ENCODE measurements around the gene BTBD2. TPM values are rescaled to one million over a fixed set of nuclear protein-coding genes. Genes with fewer than 3 reads are reported as not detected.
A peak's percentile ranks its signal among the peaks of the same experiment; 100 is the strongest.

Gene BTBD2
- total and polyA plus RNA-seq, 2 of the 13 experiments (the other 11 are each of a cell fraction or from before 2014, with no cell fraction given) = 28.1 to 45.3 TPM

- BruUV-seq (replicated peaks) = TSS peak; percentile 63
- 0% methylated on average over 1 of the region's 55 CpGs for WGBS (ENCODE audit: low lambda C conversion rate)
- no peak overlapping the region for H2AFZ ChIP-seq (ENCODE audit: low read length)
- H3K27me3 ChIP-seq (ENCODE audit: control insufficient read depth in 1 of 2, insufficient read depth in 2 of 2, low read length in 2 of 2) = no peaks in the 10 kb centered on the region; a peak in 1 of 5 replicates
- H3K79me2 ChIP-seq (ENCODE audit: insufficient read depth, low read length) = no peaks in the 10 kb centered on the region
- peak overlapping the region; percentile 97 for H3K4me2 ChIP-seq (ENCODE audit: low read depth, low read length)
- no peaks in the 10 kb centered on the region for H3K9me3 ChIP-seq (ENCODE audit: low read length)
- peak overlapping the region; percentile 95 for H3K9ac ChIP-seq (ENCODE audit: insufficient read depth, low read depth, low read length)
- peak; percentile 41 for ATAC-seq
- ChIA-PET CTCF (ENCODE audit: low intra/inter-chr PET ratio, low total read pairs) (no interaction called here), POLR2A (interaction anchor here (0.8 to 3.8 kb wide), 17 partner anchors 9 to 367 kb away, joined by 3 to 40 read pairs (median 4); partner anchors contain the start of genes BTBD2, MKNK2 and PLEKHJ1)
- intact Hi-C loops (cut with micrococcal nuclease; ENCODE audit: unreplicated experiment) (no loop called here), in situ Hi-C loops (cut with HindIII; ENCODE audit: extremely low pct_ligation_motif_present, low pct_unique_long_range_greater_than_20kb) (loop anchor here (5.0 to 10.0 kb wide), 2 partner anchors 39 to 126 kb away; no protein-coding TSS in a partner anchor)
- peak overlapping the region; percentile 61 to 86 (median 76) for H3K4me3 ChIP-seq (replicated peaks in 1 of 3; ENCODE audit: insufficient read depth in 1 of 3, low read depth in 2 of 3, low read length in 3 of 3)
- H3K36me3 ChIP-seq (replicated peaks in 1 of 2; ENCODE audit: control insufficient read depth in 1 of 2, insufficient read depth in 2 of 2, low read length in 2 of 2) = no peaks in the 10 kb centered on the region
- H3K4me1 ChIP-seq (ENCODE audit: insufficient read depth, low read length) = peaks cover 81% of the 10 kb centered on the region
- no peak for FAIRE-seq
- H3K27ac ChIP-seq (ENCODE audit: extremely low read length, insufficient read depth, low read length) = peak overlapping the region; percentile 100
- peak; percentile 68 for DNase-seq (ENCODE audit: low spot score)
- no peaks in the 10 kb centered on the region for H4K20me1 ChIP-seq (ENCODE audit: insufficient read depth, low read length)
- TF ChIP-seq DBP (CRISPR knock-in tag; IDR thresholded peaks at IDR 0.05; ENCODE audit: not compliant biosample characterization) = no peak
- no peak for TF ChIP-seq SIN3B (IDR thresholded peaks at IDR 0.05; ENCODE audit: low read length)
- TF ChIP-seq ZNF138 (CRISPR knock-in tag; IDR thresholded peaks at IDR 0.05; ENCODE audit: low read depth) = 0 out of 2 replicates have a peak, but pooled peaks have one; percentile 39
- 0 out of 2 replicates have a peak, but pooled peaks have one; percentile 15 for TF ChIP-seq NRL (CRISPR knock-in tag; IDR thresholded peaks at IDR 0.05; ENCODE audit: borderline replicate concordance)
- TF ChIP-seq ZFP62 (CRISPR knock-in tag; IDR thresholded peaks at IDR 0.05) = no peak
- TF ChIP-seq, protein P1, sequence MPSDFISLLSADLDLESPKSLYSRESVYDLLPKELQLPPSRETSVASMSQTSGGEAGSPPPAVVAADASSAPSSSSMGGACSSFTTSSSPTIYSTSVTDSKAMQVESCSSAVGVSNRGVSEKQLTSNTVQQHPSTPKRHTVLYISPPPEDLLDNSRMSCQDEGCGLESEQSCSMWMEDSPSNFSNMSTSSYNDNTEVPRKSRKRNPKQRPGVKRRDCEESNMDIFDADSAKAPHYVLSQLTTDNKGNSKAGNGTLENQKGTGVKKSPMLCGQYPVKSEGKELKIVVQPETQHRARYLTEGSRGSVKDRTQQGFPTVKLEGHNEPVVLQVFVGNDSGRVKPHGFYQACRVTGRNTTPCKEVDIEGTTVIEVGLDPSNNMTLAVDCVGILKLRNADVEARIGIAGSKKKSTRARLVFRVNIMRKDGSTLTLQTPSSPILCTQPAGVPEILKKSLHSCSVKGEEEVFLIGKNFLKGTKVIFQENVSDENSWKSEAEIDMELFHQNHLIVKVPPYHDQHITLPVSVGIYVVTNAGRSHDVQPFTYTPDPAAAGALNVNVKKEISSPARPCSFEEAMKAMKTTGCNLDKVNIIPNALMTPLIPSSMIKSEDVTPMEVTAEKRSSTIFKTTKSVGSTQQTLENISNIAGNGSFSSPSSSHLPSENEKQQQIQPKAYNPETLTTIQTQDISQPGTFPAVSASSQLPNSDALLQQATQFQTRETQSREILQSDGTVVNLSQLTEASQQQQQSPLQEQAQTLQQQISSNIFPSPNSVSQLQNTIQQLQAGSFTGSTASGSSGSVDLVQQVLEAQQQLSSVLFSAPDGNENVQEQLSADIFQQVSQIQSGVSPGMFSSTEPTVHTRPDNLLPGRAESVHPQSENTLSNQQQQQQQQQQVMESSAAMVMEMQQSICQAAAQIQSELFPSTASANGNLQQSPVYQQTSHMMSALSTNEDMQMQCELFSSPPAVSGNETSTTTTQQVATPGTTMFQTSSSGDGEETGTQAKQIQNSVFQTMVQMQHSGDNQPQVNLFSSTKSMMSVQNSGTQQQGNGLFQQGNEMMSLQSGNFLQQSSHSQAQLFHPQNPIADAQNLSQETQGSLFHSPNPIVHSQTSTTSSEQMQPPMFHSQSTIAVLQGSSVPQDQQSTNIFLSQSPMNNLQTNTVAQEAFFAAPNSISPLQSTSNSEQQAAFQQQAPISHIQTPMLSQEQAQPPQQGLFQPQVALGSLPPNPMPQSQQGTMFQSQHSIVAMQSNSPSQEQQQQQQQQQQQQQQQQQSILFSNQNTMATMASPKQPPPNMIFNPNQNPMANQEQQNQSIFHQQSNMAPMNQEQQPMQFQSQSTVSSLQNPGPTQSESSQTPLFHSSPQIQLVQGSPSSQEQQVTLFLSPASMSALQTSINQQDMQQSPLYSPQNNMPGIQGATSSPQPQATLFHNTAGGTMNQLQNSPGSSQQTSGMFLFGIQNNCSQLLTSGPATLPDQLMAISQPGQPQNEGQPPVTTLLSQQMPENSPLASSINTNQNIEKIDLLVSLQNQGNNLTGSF (CRISPR knock-in tag; IDR thresholded peaks at IDR 0.05) = peak; percentile 72; the same call in 1 of the 2 replicates
- TF ChIP-seq, protein P2, sequence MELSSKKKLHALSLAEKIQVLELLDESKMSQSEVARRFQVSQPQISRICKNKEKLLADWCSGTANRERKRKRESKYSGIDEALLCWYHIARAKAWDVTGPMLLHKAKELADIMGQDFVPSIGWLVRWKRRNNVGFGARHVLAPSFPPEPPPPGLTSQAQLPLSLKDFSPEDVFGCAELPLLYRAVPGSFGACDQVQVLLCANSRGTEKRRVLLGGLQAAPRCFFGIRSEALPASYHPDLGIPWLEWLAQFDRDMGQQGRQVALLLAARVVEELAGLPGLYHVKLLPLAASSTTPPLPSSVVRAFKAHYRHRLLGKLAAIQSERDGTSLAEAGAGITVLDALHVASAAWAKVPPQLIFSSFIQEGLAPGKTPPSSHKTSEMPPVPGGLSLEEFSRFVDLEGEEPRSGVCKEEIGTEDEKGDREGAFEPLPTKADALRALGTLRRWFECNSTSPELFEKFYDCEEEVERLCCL (CRISPR knock-in tag; IDR thresholded peaks at IDR 0.05; ENCODE audit: borderline replicate concordance) = no peak
Observed at GRCh38 chr19:2060884-2061494, 45.5 kb upstream of the BTBD2 start.

Measured in HepG2 (cell line).